HCT116 (cell line): ENCODE data around the gene OR6C2. TPM values are rescaled to one million over a fixed set of nuclear protein-coding genes. Genes with fewer than 3 reads are reported as not detected.
"Not testable (repeated sequence)": the region's sequence is repeated elsewhere in the genome, so short reads cannot be mapped to it uniquely, and the experiment has no call there.

ENCODE experiments used
- ATAC-seq: fragments of 200-7000 bp; cut with Tn5 transposase; 2 replicates; pipeline ENCODE4 v1.9.1; 2020; ENCODE audit warnings: mild to moderate bottlenecking, moderate library complexity
- BruUV-seq: library from RNA; stranded (reverse); fragments of 400-500 nt; replicated peaks from 2 replicates; lab custom pipeline; 2021; lab: Mats Ljungman, UMichigan
- CTCF ChIA-PET: fragments of 300-600 bp; sonication (Branson Sonifier 250); formaldehyde crosslinking; loops from one replicate; lab custom pipeline; 2021; ENCODE audit warnings: antibody characterized with exemption; lab: Charles Lee
- POLR2A ChIA-PET: fragments of 300-600, 350-600 bp; sonication (Branson Sonifier 250); formaldehyde crosslinking; loops from one replicate; lab custom pipeline; 2021; ENCODE audit warnings: antibody characterized with exemption; lab: Charles Lee
- RAD21 ChIA-PET, 2 experiments: fragments of 300-600 bp; sonication (Branson Sonifier 250); formaldehyde crosslinking; loops; one replicate each; lab custom pipeline; 2023; ENCODE audit warnings: low total read pairs in 2 of 2; ENCODE audit not compliant: uncharacterized antibody in 2 of 2, unreplicated experiment in 2 of 2, low non-redundant PET in 1 of 2; lab: Charles Lee
- DNase-seq: peaks from one replicate; pipeline ENCODE4 v3.0.0-alpha.2; 2010; ENCODE audit warnings: low read depth, low spot score
- H2AFZ ChIP-seq: fragments of 200-600 bp; shearing (Covaris generic), sonication (generic); 2 replicates; pipeline ENCODE4 v1.6.1; 2017; ENCODE audit warnings: low read depth, mixed run types, mixed read lengths, antibody characterized with exemption, low read length; ENCODE audit not compliant: poor library complexity, severe bottlenecking
- H3K27ac ChIP-seq: 2 replicates; pipeline ENCODE4 v1.5.1; 2012; ENCODE audit warnings: low read depth, low read length
- H3K27me3 ChIP-seq: fragments of 200-600 bp; sonication (generic); 2 replicates; pipeline ENCODE4 v1.6.1; 2016; ENCODE audit warnings: mixed run types, low read length, mixed read lengths; ENCODE audit not compliant: insufficient read depth
- H3K36me3 ChIP-seq, 2 experiments: fragments of 200-500 bp in 1 of 2; fragments of 200-600 bp in 1 of 2; sonication (Bioruptor generic) in 1 of 2; sonication (generic) in 1 of 2; 2 replicates each; pipeline versions ENCODE4 v1.5.1 to v1.6.1; 2014 to 2016; ENCODE audit warnings: low read length in 2 of 2, inconsistent platforms in 1 of 2, mixed read lengths in 1 of 2, mixed run types in 1 of 2; ENCODE audit not compliant: insufficient read depth in 2 of 2, control insufficient read depth in 1 of 2
- H3K4me1 ChIP-seq, 2 experiments: fragments of 200-600 bp in 1 of 2; sonication (generic) in 1 of 2; 2 replicates each; pipeline versions ENCODE4 v1.5.1 to v1.6.1; 2012 to 2017; ENCODE audit warnings: low read length in 2 of 2, inconsistent platforms in 1 of 2, mild to moderate bottlenecking in 1 of 2, mixed read lengths in 1 of 2, mixed run types in 1 of 2, moderate library complexity in 1 of 2; ENCODE audit not compliant: insufficient read depth in 2 of 2, control insufficient read depth in 1 of 2
- H3K4me2 ChIP-seq: fragments of 200-600 bp; sonication (generic); 2 replicates; pipeline ENCODE4 v1.6.1; 2017; ENCODE audit warnings: mixed run types, low read length, mixed read lengths
- H3K4me3 ChIP-seq, 2 experiments: fragments of 200-600 bp in 1 of 2; sonication (generic) in 1 of 2; replicated peaks in 1 of 2; 2 replicates each; pipeline ENCODE4 v1.5.1; 2011 to 2016; ENCODE audit warnings: low read length in 2 of 2, control low read depth in 1 of 2, low read depth in 1 of 2, mild to moderate bottlenecking in 1 of 2, mixed read lengths in 1 of 2, mixed run types in 1 of 2
- H3K79me2 ChIP-seq: fragments of 200-600 bp; sonication (generic); 2 replicates; pipeline ENCODE4 v1.6.1; 2017; ENCODE audit warnings: mild to moderate bottlenecking, mixed run types, low read length, moderate library complexity, mixed read lengths; ENCODE audit not compliant: insufficient read depth
- H3K9ac ChIP-seq: fragments of 200-600 bp; sonication (generic); 2 replicates; pipeline ENCODE4 v1.6.1; 2016; ENCODE audit warnings: low read length, mixed read lengths
- H3K9me2 ChIP-seq: fragments of 200-600 bp; sonication (generic), shearing (Covaris generic); 2 replicates; pipeline ENCODE4 v1.6.1; 2017; ENCODE audit warnings: mixed run types, mild to moderate bottlenecking, moderate library complexity; ENCODE audit not compliant: insufficient read depth
- H3K9me3 ChIP-seq, 2 experiments: fragments of 200-500 bp in 1 of 2; fragments of 200-600 bp in 1 of 2; sonication (Bioruptor generic) in 1 of 2; sonication (generic) in 1 of 2; 2 replicates each; pipeline ENCODE4 v1.6.1; 2014 to 2017; ENCODE audit warnings: low read length in 2 of 2, mixed read lengths in 2 of 2, inconsistent platforms in 1 of 2, low read depth in 1 of 2, mild to moderate bottlenecking in 1 of 2, mixed run types in 1 of 2, moderate library complexity in 1 of 2; ENCODE audit not compliant: control insufficient read depth in 1 of 2, insufficient read depth in 1 of 2
- H4K20me1 ChIP-seq: fragments of 200-600 bp; sonication (generic), shearing (Covaris generic); 2 replicates; pipeline ENCODE4 v1.6.1; 2017; ENCODE audit warnings: mixed run types, mild to moderate bottlenecking, moderate library complexity; ENCODE audit not compliant: insufficient read depth
- ATF3 ChIP-seq: IDR thresholded peaks from 2 replicates; pipeline ENCODE4 v1.6.1; 2012
- ELF1 ChIP-seq: IDR thresholded peaks from 2 replicates; pipeline ENCODE4 v1.6.1; 2012; ENCODE audit warnings: low read depth, borderline replicate concordance
- JUND ChIP-seq: IDR thresholded peaks from 2 replicates; pipeline ENCODE4 v1.6.1; 2012
- REST ChIP-seq: IDR thresholded peaks from 2 replicates; pipeline ENCODE4 v1.6.1; 2012; ENCODE audit warnings: low read depth
- SIN3A ChIP-seq: IDR thresholded peaks from 2 replicates; pipeline ENCODE4 v1.6.1; 2012; ENCODE audit warnings: low read depth
- TCF7L2 ChIP-seq: IDR thresholded peaks from 2 replicates; pipeline ENCODE4 v1.7.0; 2011; ENCODE audit warnings: borderline replicate concordance, inconsistent platforms; ENCODE audit not compliant: insufficient read depth, insufficient read length; ENCODE audit errors: extremely low read depth
- ZBTB33 ChIP-seq: IDR thresholded peaks from 2 replicates; pipeline ENCODE4 v1.6.1; 2011; ENCODE audit warnings: mild to moderate bottlenecking, low read length, moderate library complexity; ENCODE audit not compliant: insufficient replicate concordance; ENCODE audit errors: extremely low read depth
- ZFX ChIP-seq: fragments of 450-650 bp; IDR thresholded peaks from 2 replicates; pipeline ENCODE4 v1.6.1; 2017
- intact Hi-C: fragments of 100-400 bp; cut with micrococcal nuclease; formaldehyde crosslinking; loops from 2 replicates; pipeline ENCODE4 v1.10.0; 2022
- total RNA-seq: library from RNA; stranded (reverse); gene quantifications from one replicate; pipeline ENCODE4 v1.2.1, GENCODE V29; 2021; ENCODE audit not compliant: unreplicated experiment

The OR6C2 gene
- total RNA-seq, 1 experiment from 2014 or later: not detected

GRCh38 chr12:55472264-55472663 is 28.4 kb downstream of the OR6C2 start:
- H3K27me3 ChIP-seq: peaks cover 12% of the 10 kb centered on the region
- H3K9me3 ChIP-seq: no peaks in the 10 kb centered on the region
- DNase-seq (no peak), ATAC-seq (no peak)
- H3K36me3 ChIP-seq: no peaks in the 10 kb centered on the region
- H3K79me2 ChIP-seq: no peaks in the 10 kb centered on the region
- H3K4me1 ChIP-seq: no peaks in the 10 kb centered on the region
- H3K9ac ChIP-seq: no peak overlapping the region
- BruUV-seq: no TSS peak
- POLR2A ChIA-PET: no interaction called here
- no peaks in the 10 kb centered on the region for H4K20me1 ChIP-seq
- H2AFZ ChIP-seq: no peak overlapping the region
- TF ChIP-seq ELF1 (no peak), REST (no peak), SIN3A (no peak), ZFX (no peak), JUND (no peak), ATF3 (no peak), ZBTB33 (no peak), TCF7L2 (no peak)
- CTCF ChIA-PET: no interaction called here
- no peak overlapping the region for H3K4me3 ChIP-seq
- H3K27ac ChIP-seq: no peak overlapping the region
- H3K4me2 ChIP-seq: no peak overlapping the region
- intact Hi-C loops: no loop called here
- RAD21 ChIA-PET: no interaction called here
- H3K9me2 ChIP-seq: no peaks in the 10 kb centered on the region

GRCh38 chr12:55479136-55479535 is 35.3 kb downstream of the OR6C2 start:
- RAD21 ChIA-PET, H3K9me2 ChIP-seq, POLR2A ChIA-PET, H3K9me3 ChIP-seq, CTCF ChIA-PET, H3K27ac ChIP-seq, BruUV-seq, H3K9ac ChIP-seq, H3K79me2 ChIP-seq, H2AFZ ChIP-seq, intact Hi-C loops, H3K27me3 ChIP-seq, H3K4me2 ChIP-seq, H3K4me1 ChIP-seq, H3K36me3 ChIP-seq, H4K20me1 ChIP-seq, ATAC-seq, H3K4me3 ChIP-seq, DNase-seq: not testable (repeated sequence)

- H3K27me3 ChIP-seq, POLR2A ChIA-PET, BruUV-seq, ATAC-seq, H3K4me3 ChIP-seq, H3K9me2 ChIP-seq, RAD21 ChIA-PET, H3K4me2 ChIP-seq, intact Hi-C loops, H4K20me1 ChIP-seq, H3K36me3 ChIP-seq, H3K9me3 ChIP-seq, CTCF ChIA-PET, H3K79me2 ChIP-seq, H2AFZ ChIP-seq, H3K9ac ChIP-seq, DNase-seq, H3K27ac ChIP-seq, H3K4me1 ChIP-seq: not testable (repeated sequence)
Observed at GRCh38 chr12:55484284-55484683, 40.4 kb downstream of the OR6C2 start.
